A549 (cell line): ENCODE results near the gene ARHGEF37.

Experiments used
- MYC ChIP-seq: IDR thresholded peaks from 2 replicates; pipeline ENCODE4 v1.6.1; 2012; ENCODE audit warnings: mild to moderate bottlenecking, inconsistent platforms, low read length, improper control_type of control experiment, borderline replicate concordance
- RAD21 ChIP-seq, 2 experiments: fragments of >200 bp in 1 of 2; sonication (Bioruptor Twin) in 1 of 2; formaldehyde crosslinking in 1 of 2; IDR thresholded peaks in 1 of 2; conservative IDR thresholded peaks in 1 of 2; 2 replicates in 1 of 2; 3 replicates in 1 of 2; pipeline ENCODE4 v1.6.1; 2012 to 2018; ENCODE audit warnings: inconsistent platforms in 1 of 2

DNA sequence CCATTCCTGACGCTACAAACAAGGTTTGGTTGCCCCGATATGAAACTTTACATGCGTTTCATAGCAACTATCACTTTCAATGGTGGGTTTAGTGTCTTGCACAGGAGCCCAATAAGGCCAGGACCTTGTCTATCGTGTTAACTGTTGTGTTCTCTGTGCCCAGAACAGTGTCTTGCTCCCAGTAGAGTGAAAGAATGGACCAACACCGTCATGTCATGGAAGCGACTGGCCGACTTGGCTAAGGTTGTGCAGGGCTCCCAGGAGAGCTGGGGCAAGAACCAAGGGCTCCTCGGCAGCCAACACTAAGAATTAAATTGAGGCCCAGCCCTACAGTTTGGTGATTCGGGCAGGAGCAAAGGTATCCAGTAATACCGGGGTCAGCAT is 498 bp upstream of the ARHGEF37 start:
- TF ChIP-seq MYC = no peak
- no peak for TF ChIP-seq RAD21 (conservative IDR thresholded peaks at IDR 0.05 in 1 of 2, IDR thresholded peaks at IDR 0.05 in 1 of 2)
